ENCODE results near the gene FADS2.
"Not testable (repeated sequence)": the region's sequence is repeated elsewhere in the genome, so short reads cannot be mapped to it uniquely, and the experiment has no call there.

The FADS2 gene

DNA sequence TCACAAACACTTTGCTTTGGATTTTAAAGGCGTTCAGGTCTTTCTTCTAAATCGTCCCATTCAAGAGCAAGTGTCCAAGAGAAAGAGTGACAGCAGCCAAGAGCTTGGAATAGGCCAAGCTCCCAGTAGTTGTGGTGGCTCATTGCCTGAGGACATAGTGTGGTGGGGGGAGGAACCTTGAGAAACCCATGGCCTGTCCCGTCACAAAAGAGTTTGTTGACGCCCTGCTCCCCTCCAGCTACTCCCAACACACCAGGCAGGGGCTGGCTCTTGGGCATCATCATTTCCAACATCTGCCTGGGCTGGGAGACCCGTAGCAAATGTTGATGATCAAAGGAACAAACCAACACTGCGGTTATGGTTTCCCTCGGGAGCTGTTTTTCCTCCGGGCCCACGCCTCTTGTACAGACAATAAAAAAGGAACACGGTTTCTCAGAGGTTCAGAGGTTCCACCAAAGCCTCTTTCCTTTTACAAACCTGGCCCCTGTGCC, 42.5 kb downstream of the FADS2 start:
- no peak for DNase-seq

DNA sequence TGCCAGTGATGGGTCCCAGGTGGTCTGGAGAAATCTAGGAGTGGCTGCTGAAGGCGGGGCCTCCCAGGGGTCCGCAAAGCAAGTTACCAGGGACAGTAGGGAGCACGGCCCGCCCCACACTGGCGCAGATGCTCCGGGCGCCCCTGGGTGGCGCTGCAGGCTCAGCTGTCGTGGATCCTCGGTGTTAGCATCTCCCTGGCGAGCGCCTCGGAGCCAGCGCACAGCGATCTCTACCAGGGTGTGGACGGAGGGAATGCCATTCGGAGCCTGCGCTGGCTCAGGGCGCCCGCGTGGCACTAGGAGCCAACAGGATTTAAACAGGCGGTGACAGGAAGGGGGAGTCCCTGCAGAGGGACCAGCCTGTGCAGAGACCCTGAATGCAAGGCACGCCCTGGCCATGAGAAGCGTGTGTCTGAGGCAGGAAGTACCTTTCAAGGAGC, 43.1 kb downstream of the FADS2 start:
- DNase-seq = peak; percentile 89

DNA sequence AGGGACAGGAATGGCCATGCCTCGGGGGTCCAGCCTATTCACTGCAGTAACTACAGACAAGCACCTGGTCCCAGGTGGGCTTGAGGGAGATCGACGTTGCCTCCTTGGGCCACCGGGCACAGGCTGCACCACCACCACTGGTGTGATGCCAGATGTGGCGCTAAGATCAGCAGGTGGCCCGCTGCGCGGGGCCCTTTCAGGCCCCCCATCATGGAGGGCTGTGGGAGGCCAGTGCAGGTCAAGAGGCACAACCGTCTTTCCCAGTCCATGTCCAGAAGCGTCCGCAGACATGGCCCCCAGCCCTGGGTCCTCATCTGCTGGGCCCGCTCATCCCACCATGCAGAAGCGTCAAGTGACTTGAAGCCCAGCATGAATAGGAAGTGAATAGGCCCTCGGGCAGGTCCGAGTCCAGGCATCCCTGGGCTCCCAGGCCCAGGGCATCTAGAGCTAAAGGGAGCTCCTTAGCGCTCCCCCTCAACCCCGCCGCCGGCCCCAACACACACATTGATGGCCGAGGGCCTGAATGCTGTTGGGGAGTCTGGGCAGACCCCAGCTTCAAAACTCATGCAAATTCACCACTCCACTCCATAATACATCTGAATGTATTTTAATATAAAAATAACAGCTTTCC, 45.0 kb downstream of the FADS2 start:
- DNase-seq = no peak

DNA sequence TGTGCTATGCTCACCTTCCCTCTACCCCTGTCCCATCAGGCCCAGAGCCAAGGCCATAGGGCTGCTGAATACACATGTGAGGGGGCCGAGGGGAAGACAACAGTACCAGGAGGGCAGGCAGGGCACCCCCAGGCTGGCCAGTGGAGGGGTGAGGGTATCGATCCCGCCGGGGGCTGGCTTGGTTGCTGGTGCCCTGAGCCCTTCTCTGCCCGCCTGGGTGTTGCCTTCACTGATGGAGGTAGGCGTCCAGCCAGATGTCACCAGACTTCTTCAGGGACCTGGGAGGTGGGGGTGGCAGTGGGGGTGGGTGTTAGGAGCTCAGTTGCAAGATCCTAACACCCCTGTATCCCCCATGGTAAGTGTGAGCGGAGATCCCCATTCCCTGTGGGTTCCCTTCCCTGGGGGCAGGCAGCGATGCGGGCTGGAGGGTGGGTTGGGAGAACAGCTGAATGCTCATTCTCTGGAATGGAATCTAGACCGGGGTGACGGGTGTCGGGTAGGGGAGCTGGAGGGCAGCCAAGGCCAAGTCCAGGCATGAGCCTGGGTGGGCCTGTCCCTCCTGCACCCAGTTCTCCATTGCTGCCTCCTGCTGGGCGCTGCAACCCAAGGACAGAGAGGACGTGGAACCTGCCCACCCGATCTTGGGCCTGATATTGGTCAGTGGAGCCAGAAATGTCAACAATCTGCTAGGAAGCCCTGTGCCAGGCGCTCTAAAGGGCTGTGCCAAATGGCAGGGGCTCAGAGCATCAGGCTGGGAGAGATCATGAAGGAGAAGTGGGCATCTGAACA, 45.7 kb downstream of the FADS2 start:
- DNase-seq = no peak

DNA sequence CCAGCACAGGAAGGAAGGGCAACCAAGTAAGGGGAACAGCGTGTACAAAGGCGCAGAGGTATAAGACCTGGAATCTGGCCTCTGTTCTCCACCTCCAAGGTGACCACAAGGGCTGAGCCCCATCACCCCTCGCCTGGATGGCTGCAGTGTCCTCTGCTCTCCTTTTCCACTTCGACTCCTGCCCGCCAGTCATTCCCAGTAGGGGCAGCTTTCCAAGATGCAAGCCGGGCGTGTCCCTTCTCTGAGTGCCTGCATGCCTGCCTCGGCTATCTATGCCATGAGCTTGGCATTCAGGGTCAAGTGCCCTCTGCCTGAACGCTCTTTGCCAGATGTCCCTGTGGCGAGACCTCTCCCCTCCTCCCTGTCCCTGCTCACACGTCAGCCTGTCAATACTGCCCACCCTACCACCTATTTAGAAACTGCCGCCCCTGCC, 46.3 kb downstream of the FADS2 start:
- no peak for DNase-seq

DNA sequence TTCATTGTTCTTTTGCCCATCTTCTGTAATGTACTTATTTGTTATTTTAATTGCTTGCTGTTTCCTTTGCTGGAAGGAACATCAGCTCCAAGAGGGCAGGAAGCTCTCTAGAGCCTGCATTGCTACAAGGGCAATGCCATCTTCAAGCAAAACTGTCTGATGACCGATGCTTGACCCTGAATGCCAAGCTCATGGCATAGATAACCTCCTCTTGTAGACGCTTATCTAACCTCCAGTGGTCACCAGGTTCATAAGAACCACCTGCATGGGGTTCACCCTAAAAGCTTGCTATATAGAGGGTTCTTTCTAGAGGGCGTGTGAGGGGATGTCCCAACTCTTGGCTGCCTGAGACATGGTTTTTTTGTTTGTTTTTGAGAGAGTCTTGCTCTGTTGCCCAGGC, 46.8 kb downstream of the FADS2 start:
- DNase-seq = no peak

DNA sequence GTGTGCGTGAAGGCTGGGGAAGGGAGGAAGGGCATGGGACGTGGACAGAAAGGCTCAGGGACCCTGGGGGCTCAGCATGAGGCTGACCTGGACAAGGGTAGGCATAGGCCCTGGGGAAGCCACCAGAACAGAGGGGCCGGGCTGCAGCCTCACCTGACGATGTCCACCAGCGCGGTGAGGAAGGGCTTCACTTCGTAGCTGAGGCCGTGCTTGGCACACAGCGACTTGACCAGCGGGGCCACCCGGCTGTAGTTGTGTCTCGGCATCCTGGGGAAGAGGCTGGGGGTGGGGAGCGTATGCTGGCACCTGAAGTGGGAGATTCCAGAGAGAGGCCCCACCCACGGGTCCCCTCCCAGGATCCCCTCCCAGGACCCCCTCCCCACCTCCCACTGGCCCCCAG, 47.6 kb downstream of the FADS2 start:
- DNase-seq = no peak

DNA sequence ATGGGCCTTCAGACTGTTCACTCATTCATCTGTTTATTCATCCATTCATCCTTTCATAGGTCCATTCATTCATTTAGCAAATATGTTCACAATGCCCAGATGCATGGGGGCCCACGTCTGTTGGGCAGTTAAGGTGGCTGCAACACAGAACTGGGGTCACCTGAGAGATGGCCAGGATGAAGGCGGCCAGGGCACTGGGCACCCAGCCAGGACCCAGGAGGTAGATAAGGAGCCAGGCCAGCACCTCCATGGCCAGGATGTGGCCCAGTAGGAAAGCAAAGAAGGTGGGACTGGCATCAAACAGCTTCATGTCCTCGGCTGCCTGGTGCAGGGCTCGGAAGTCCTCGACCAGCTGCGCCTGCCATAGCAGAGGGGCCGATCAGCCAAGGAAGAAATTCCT, 51.1 kb downstream of the FADS2 start:
- DNase-seq = no peak

DNA sequence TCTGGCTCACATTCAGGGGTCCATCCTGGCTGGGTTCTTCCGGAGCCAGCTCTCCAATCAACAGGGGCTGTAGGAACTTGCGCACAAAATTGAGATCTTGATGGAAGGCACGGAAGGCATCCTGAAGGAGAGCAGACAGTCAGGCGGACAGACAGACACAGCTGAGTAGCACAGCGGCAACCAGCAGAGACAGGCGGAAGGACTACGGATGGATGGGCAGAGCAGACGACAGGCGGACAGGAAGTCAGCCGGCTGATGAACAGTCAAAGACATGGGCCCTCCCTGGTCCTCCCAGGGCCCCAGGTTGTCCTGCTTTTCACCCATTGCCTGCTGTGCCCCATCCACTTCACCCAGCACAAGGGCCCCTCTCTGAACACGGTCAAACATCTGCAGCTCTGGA, 51.9 kb downstream of the FADS2 start:
- no peak for DNase-seq

DNA sequence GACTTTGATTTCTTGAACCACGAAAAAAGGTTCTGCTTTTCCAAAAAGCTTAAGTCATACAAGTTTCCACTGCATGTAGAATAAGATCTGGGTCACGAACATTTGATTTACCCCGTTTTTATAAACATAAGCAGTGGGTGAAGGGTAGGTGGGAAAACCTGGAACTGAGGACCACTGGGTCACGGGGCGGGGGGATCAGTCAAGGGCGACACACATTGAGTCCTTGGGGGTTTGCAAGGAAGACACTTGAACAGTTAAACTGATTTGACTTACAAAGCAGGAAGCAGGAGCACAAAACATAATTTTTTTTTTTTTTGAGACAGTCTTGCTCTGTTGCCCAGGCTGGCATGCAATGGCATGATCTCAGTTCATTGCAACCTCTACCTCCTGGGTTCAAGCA, 52.4 kb downstream of the FADS2 start:
- DNase-seq = no peak

DNA sequence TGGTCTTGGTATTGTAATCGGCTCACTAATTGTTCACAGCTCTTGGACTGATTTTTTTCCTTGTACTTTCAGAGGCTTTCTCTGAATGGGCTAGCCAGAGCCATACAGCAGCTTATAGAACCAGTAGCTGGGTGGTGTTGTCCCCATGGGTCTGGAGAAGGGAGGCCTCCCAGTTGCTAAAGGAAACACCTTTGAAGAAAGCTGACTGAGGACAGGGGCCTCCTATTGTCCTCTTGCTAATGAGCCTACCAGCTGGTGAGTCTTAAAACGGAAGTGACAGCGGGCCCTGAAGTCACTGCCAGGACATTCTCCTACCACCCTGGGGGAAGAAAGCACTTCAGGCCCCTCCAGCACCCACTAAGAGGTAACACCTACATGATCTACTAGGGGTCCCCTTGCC, 53.3 kb downstream of the FADS2 start:
- no peak for DNase-seq

DNA sequence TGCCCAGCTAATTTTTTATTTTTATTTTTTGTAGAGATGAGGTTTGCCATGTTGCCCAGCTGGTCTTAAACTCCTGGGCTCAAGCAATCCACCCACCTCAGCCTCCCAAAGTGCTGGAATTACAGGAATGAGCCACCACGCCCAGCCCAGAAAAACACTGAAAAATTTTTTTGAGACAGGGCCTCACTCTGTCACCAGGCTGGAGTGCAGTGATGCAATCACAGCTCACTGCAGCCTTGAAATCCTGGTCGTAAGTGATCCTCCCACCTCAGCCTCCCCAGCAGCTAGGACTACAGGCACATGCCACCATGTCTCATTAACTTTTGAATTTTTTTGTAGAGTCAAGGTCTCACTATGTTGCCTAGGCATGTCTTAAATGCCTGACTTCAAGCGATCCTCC, 54.2 kb downstream of the FADS2 start:
- not testable (repeated sequence) for DNase-seq

DNA sequence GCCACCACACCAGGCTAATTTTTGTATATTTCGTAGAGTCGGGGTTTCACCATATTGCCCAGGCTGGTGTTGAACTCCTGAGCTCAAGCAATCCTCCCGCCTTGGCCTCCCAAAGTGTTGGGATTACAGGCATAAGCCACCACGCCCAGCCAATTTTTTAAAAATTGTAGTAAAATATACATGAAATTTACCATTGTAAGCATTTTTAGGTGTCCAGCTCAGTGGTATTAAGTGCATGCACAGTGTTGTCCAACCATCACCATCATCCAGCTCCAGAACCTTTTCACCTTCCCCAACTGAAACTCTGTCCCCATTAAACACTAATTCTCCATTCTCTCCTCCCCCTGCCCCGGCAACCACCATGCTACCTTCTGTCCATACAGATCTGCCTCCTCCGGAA, 54.8 kb downstream of the FADS2 start:
- no peak for DNase-seq

DNA sequence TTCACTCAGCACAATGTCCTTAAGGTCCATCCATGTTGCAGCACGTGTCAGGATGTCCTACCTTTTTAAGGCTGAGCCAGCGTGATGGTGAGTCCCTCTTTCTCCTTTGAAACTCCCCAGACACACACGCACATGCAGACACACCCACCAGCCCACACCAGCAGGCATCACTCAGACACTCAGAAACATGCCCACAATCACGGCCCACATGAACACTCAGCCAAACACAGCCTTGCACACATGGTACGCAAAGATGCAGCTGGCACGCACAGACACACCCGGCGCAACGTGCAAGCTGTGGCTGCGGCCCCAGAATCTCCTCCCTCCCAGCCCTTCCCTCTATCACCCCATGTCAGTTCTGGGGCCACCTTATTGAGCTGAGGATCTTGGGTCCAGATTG, 55.2 kb downstream of the FADS2 start:
- DNase-seq = no peak

DNA sequence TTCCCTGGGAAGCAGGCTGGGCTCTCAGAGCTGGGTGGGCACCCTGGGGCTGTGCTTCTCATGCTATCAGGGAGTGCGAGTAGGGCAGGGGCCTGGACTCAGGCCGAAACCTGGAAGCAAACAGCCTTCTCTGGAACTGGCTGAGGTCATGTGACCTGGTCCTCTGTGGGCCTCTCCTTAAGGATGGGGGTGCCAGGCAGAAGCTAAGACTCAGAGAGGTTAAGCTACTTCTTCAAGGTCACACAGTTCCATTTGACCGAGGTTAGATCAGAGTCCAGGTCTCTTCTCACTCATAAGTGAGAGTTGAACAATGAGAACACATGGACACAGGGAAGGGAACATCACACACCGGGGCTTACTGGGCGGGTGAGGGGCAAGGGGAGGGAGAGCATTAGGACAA, 55.8 kb downstream of the FADS2 start:
- DNase-seq = no peak

DNA sequence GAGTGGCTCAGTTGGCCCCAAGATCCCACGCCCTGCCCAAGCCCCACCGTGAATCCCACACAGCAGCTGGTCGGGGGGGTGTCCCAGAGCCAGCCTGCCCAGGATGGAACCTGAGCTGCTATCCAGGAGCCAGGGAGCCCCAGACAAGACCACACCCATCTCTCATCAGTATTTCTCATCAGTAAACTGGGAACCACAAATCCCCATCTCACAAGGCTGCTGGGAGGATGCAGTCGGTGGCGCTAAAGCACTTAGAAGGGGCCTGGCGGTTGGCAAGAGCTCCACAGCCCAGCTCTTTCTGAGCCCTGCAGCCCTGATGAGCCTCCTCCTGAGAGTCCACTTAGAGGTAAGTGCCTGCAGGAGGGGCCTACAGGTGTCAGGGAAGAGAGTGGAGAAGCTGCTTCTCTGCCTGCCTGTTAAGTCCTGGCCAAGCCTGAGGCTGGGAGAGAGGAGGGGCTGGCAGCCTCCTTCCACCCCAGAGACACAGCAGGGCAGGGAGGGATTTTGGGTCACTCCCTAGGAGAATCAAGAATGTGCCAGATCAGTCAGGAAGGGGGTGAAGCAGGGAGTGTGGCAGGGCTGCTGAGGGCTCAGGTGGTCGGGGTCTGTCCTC, 57.2 kb downstream of the FADS2 start:
- no peak for DNase-seq

DNA sequence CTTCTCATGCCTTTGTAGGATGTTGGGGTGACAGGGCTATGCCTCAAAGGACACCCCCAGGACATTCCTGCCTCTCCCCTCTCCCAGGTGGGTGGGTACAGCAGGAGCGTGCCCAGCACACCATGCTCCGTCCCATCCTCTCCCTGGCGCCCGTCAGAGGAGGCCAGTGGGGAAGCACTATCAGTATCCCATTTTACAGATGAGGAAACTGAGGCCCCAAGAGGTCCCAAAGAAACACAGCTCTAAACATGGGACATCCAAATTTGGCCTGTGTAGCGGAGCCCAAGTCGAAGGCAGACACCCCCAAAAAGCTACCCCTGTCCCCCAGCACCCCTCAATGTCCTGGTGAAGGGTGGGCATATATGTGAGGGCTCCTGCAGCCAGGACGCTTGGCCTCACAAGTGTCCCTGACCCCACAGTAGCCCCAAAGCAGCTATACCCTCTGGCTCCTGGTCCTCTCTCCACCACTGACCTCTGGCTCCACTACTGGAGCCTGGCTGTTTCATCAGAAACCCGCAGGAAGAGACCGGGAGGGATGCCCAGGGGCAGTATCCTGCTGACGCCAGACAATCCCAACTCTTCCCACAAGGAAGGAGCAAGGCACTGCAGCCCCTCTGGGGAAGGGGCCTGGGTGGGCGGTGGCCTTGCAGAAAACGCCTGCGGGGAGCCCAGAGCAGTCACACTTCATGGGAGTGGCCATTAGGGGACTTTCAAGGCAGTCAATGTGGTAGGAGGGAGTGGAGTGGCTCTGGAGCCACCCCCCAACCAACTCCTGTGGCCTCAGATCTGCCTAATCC, 57.9 kb downstream of the FADS2 start:
- no peak for DNase-seq

DNA sequence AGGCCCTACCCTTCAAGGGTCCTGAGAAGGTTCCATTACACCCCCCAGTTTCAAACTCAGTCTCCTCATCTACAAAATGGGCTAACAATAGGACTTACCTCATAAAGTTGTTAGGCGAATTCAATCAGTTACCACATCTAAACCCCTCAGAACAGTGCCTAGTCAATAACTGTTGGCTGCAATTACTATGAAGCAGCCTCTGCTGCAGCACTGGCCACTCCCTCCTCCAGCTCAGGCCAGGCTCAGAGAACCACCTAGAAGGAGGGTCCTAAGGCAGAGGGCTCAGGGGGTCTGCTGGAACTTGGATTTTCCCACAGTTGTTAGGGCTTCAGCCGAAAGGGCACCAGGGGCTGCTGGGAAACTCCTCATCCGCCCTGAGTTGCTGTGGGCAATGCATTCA, 58.5 kb downstream of the FADS2 start:
- DNase-seq = no peak

DNA sequence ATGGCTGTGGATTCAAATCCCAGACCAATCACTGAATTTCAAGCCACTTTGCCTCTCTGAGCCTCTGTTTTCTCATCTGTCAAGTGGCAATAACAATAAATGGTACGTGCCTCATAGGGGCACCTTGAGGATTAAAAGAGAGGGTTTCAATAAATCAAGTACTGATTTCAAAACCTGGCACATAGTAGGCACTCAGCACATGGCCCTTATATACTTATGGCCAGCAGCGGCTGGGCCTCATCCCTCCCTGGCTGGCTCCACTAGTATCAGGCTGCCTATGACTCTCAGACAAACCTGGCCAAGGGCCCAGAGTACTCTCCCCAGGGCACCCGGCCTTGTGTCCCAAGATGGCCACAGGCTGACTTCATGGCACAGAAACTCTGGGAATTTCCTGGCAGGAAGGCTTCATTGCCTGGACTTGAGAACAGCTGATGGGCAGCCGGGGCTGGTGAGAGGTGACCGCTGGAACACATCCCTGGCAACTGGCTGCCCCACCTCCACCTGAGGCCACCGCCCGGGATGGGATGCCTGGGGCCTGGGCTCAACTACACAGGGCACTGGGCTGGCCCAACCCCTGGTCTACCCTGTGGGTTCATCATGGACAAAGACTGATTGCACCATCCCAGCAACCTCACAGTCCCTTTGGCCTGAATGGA, 59.9 kb downstream of the FADS2 start:
- peak; percentile 79 for DNase-seq

DNA sequence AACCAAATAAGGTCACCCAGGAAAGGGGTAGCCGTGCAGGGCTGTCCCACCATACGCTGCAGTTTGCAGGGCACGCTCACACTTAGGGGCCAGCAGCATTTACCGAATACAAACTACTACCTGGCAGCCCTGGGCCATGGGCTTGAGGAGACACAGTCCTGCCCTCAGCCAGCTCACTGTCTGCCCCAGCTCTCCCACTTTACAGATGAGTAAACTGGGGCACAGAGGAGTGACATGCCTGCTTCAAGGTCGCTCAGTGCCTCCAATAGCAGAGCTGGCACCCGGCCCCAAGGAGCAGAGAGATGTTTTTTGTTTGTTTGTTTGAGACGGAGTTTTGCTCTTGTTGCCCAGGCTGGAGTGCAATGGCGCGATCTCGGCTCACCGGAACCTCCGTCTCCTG, 60.5 kb downstream of the FADS2 start:
- DNase-seq = no peak

DNA sequence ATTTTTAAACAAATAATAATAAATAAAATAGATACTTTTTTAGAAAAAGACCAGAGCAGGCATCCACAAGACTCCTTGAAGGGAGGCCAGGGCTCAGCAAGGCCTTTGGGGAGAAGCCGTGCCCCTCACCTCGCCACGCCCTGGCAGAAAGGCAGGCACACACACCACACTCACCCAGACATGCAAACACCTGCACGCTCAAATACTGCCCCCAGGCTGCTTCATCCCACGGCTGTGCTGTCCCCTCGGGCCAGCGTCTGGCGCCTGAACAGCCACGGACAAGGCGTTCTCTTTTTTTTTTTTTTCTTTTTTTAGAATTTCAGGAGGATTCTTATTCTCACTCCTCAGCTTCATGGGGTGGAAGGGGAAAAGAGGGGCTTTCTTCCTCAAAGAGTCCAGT, 61.7 kb downstream of the FADS2 start:
- no peak for DNase-seq

DNA sequence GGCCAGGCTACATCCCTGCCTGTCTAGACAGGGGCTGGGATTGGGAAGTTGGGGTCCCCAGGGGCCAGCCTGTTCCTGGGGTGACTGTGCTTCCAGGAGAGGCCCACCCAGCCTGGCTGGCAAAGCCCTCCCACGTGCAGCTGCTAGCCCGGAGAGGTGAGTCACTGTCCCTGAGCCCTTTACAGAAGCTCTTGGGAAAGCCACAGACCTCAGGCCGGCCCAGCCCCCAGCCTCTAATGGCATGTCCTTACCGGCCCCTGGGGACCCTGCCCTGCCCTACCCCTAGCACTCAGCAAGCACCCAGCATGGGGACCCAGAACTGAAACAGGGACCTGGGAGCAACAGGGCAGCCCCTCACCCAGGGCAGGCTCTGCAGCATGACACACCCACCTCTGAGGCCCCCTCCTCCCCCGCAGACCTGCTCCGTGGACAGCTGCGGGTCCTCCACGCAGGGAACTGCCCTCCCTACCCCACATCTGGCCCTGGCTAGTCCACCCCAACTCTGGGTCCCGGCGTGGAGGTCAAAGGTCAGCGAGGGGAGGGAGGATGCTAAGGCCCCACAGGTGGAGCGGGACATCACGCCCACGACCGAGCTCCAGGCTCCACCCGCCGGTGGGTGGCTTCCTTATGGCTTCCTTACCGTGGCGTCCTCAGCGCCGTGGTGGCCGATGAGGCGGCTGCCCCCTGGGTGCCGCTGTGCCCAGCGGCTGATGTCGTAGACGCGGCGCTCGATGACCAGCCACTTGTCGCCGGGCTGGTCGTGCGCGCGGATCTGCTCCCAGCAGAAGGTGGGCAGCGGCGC, 62.6 kb downstream of the FADS2 start:
- DNase-seq = no peak
